ENCODE results near the gene ZNF638.
"Not testable (repeated sequence)": the region's sequence is repeated elsewhere in the genome, so short reads cannot be mapped to it uniquely, and the experiment has no call there.

ZNF638 gene

DNA sequence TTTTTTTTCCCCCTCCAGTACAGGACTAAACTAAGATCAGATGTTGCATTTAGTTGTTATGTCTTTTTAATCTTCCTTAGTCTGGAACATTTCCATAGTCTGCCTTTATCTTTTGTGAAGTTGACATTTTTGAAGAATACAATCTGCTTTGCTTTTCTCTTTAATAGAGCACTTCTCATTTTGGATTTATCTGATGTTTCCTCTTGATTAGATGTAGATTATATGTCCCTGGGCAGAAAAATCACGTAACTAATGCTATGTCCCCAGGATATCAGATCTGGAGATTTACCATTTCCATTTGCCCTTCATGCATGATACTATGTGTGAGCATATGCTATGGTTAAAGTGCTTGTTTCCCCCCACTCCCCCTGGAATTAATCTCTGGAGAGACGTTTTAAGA lies 6.2 kb downstream of the ZNF638 start:
- DNase-seq = no peak

DNA sequence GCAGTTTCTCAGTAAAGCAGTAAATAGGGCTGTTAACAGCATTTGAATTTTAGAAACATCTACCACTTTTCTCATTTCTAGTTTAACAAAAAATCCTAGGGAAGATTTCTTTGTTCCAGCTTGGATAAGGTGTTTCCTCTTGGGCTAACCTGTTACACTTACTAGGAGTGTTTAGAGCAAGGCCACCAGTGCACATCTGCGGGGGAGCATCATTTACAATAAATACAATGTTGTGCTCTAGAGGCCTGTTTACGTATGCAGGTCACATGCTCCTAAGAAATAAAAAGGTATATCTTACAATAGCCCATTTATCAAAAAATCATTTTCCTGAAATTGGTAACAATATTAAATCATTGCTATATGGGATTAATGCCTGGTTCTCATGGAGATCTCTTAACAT lies 8.1 kb downstream of the ZNF638 start:
- no peak for DNase-seq

DNA sequence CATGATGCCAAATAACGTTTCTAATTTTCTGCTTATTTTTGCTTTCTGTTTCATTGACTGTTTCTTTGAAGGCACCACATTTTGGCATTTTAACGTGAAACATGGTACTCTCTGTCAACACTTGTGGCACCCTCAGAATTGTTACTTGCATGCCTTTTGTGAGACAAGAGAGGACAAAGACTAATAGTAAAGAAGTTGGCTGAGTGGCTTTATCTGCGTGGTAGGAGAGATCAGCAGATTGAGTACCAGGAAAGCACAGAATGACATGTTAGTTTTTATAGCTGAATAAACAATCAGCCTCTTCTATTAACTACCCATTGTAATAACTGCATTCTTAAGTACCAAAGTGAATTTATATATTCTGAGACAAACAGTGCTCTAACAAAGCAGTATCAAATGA lies 8.6 kb downstream of the ZNF638 start:
- no peak for DNase-seq

DNA sequence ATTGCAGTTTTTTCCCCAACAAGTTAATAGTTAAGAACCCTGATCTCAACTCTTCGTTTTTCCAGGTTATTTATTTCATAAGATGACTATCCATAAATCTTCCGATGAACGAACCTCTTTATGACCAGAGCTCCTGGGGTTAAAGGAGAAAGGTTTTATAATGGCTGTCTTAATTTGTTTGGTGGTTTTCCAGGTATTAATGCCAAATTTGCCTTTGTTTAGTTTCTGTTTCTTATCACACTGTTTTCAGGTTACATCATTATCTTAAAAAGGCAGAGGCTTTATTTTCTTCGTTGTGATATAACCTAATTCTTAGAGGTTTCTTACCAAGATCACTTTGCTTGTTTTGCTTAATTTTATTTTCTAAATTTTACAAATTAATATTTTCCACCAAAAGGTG lies 10.1 kb downstream of the ZNF638 start:
- DNase-seq = no peak

DNA sequence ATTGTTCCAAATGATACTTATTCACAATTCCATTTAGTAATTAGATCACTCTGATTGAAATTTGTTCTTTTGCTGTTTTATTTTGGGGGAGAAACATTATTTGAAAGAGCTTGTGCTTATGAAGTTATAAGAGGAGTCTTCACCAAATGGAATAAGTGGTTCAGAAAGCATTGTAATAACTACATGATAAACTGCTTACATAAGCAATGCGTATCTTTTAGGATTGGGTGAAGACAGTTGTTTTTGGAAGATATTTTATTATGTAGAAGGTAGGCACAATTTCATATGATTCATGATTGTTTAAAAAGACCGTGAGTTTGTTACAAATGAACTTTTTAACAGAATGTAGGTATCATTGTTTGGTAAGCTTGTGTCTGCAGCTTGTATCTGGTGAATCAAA lies 14.5 kb downstream of the ZNF638 start:
- no peak for DNase-seq

DNA sequence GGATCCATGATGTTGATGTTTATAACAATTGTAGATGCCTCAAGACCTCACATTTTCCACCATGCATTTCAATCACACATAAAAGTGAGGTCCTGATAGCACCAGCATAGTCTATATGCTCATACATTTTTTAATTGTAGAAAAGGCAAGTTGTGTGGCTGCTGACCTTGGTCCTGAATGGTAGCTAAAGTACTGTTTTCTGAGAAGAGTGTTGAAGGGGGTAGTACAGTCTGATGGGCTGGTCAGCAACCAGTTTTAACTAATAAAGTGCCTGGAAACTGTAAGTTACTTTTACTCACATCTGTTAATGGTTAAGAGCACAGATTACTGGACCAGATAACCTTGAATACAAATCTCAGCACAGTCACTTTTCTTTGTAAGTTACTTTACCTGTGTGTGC lies 15.9 kb downstream of the ZNF638 start:
- DNase-seq = no peak

DNA sequence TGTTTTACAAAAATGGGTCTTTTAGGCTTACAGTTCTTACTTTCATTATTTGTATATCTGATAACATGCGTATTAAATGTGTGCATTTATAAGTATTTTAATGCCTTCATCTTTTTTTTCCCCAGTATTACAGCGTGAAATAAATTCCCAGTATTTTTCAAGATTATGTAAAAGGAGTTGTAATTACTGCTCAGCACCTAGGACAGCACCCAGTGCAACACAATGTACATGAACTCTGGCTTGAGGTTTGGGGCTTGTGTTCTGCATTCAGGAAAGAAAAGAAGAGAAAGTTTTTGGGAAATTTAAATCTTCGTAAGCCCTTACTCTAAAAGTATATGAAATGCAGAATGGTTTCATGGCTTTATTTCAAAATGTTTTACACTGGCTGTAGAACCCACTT lies 16.7 kb downstream of the ZNF638 start:
- DNase-seq = no peak

DNA sequence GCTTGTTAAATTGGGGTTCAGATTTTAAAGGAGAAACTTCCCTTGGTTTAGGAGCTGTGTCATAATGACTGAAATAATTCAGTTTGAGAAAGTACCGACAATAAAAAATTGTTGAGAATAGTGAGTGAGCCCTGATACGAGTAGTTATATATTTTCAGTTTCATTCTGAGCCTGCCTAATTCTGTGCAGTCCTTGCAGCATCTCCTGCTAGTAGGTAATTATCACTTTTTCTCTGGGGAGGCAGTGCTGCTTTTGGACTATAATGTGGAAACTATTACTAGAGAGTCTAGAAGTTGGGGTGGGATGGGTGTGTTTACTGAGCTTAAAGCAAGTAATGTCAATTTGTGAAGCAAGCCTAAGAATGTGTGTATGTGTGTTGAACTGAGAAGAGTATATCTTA lies 21.7 kb downstream of the ZNF638 start:
- DNase-seq = no peak

DNA sequence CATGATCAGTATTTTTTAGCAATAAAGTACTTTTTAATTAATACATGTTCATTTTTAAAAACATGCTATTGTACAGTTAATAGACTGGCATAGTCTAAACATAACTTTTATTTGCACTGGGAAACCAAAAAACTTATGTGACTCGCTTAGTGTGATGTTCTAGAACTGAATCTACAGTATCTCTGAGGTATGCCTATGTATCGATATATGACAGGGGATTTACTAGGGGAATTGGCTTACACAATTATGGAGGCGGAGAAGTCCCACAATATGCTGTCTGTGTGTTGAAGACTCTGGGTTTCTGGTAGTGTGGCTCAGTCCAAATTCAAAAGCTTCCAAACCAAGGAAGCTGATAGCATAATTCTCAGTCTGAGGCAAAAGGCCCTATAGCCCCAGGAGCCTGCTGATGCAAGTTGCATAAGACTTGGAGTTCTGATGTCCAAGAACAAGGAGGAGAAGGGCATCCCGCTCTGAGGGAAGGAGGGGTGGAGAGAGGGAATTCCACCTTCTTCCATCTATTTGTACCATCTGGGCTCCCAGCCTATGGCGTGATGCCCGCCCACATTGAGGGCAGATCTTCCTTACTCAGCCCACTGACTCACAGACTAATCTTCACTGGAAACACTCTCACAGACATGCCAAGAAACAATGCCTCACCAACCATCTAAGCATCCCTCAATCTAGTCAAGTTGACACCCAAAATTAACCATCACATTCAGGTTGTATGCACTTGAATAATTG lies 27.5 kb downstream of the ZNF638 start:
- no peak for DNase-seq

DNA sequence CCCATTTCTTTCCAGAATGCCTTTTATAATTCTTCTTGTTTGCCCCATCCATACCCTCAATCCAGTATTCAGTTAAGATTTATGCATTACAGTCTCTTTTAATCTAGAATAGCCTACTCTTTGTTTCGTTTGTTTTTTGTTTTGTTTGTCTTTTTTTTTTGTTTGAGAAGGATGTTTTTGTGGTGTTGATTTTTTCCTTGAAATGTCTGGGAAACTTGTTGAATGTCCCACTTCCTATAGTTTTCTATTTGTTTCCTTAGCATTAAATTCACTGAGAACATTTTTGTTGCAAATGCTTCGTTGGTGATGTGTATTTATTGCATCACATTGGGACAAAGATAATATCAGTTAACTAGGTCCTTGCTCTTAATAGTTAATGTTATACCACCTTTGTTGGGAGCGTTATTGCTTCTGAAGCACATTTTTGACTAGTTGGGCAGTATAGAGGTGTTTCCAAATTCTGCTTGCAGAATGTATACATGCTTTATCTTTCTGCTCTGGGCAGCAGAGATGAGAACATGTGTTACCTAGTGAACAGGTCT lies 28.9 kb downstream of the ZNF638 start:
- no peak for DNase-seq

DNA sequence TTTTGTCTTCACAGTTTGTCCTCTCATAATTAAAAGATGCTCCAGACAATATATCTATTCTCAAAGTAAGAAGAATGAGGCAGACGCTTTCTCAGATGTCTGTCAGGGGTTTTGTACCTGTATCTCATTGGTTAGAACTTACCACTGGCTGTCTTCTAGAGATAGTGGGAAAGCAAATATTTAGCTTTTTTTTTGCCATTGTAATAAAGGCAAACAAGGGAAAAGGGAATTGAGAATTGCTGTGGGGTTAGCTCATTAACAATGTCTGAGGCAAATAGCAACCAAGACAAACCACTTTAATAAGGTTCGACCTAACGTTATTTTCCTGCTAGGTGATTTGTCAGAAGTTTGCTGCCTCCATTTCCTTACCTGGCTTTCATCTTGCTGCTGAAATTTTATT lies 30.0 kb downstream of the ZNF638 start:
- DNase-seq = no peak

DNA sequence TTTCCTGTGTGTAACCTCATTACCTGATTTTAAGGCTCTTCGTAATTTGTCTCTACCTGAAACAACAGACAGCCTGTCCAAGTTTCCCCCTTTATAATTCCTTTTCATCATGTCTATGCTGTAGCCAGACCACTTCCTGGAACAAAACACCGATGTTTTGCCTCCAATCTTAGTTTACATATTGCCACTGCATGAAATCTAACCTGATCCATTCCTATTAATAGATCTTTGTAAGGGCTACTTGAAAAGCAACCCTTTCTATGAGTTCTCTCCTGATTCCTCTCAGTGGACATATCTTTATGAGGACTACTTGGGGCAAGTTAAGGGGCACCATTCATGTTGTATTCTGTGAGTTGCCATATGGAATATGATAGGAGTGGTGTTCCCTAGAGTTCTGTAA lies 30.9 kb downstream of the ZNF638 start:
- DNase-seq = no peak

DNA sequence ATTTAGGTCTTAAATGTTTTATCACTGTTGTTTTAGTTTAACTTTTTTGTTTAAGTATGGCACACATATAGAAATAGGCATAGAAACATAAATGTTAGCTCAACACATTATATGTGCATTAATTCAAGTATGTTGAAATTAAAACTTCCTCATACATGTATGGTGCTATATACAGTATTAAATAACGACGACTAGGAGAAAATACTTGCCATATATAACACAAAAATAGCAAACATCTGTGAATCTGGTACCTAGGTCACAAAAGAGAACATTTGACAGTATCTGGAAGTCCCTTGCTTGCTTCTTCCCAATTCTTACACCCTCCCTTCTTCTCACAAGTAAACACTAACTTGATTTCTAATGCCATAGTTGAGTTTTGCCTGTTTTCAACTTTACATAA lies 38.4 kb downstream of the ZNF638 start:
- no peak for DNase-seq

DNA sequence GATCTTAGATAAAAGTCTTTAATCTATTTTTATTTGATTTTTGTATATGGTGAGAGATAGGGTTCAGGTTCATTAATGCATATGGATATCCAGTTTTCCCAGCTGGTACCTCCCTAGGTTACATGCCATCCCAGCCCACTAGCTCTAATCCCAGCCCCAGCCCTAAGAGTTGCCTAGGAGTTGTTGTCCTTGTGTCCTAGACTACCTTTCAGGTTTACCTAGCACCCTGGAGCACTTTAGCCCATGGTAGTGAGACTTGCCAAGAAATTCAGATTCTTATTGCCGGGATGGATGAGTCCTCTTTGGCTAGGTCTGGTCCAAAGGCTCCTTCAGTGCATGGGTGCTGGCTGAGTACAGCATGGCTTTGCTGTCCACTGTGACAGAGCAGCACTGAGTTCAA lies 40.5 kb downstream of the ZNF638 start:
- no peak for DNase-seq

DNA sequence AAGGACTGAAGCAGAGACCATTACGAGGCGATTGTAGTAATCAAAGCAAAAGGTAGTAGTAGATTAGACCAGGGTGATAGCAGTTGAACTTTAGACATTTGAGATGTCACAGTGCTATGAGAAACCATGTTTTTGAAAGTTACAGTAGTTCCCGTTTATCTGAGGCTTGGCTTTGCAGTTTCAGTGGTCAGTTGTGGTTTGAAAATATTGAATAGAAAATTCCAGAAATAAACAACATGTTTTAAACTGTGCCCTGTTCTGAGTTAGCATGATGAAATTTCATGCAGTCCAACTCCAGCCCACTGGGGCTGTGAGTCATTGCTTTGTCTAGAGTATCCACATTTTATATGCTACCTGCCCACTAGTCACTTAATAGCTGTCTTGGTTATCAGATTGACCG lies 47.5 kb downstream of the ZNF638 start:
- no peak for DNase-seq

DNA sequence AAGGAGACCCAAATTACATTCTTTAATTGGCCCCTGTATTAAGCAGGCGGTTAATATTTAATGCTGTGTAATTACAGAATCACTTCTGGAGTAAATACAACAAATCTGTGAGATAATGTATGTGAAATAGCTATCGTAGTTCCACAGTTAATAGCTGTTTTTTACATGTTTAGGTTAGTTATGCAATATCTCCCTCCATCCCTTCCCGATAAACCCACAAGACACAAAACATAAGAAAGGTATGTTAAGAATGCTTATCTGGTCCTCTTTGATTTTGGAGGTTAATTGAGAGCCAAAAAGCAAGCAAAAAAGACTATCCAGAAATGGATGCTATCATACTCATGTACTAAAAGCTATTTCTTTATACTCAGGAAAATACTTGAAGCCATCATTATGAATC lies 49.1 kb downstream of the ZNF638 start:
- DNase-seq = no peak

DNA sequence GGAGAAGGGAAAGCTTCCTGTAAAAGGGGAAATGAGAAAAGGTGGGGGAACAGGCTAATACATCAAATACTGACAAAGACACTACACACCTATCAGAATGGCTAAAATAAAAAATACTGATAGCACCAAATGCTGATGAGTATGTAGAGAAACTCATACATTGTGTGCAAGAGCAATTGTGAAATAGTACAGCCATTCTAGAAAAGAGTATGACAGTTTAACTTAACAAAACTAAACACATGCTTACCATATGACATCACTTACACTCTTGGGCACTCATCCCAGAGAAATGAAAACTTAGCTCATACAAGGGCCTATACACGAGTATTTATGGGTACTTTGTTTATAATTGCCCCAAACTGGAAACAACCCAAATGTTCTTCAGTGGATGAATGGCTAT lies 53.4 kb downstream of the ZNF638 start:
- no peak for DNase-seq

DNA sequence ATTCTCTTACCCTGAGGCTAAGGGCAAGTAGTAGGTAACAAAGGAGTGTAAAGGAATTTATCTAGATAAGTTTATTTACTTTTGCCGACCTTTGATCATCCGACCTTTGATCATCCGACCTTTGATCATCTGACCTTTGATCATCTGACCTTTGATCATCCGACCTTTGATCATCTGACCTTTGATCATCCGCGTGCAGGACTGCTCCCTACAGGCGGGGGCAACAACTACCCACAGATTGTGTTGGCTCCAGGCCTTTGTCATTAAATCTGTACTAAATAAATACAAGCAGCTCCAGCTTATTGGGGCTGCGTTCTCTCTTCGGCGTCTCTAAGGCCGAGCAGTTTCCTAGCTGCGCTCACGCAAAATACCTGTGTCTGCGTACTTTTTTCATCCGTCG lies 56.6 kb downstream of the ZNF638 start:
- DNase-seq = no peak

DNA sequence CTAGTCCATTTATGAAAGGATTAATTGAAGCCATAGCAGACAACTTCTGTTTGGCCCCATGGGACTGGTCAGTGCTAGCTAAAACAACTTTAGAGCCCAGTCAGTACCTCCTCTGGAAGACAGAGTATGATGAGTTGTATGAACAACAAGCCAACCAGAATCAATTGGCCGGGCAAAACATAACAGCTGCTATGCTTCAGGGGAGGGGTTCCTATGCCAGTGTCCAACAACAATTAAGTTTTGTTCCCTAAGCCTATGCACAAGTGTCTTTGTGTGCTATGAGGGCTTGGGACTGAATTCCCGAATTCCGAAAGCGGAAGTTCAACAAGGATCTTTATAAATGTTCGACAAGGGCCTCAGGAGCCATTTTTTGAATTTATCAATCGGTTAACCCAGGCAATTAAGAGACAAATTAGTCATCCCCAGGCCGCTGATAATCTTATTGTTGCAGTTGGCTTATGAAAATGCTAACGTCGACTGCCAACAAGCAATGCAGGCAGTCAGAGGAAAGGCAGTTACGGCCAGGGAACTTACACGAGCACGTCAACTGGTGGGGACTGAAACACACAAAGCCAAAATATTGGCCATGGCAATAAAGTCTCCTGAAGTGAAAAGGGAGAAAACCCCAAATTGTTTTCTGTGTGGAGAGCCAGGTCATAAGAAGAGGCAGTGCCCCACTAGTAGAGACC lies 57.9 kb downstream of the ZNF638 start:
- DNase-seq = no peak

DNA sequence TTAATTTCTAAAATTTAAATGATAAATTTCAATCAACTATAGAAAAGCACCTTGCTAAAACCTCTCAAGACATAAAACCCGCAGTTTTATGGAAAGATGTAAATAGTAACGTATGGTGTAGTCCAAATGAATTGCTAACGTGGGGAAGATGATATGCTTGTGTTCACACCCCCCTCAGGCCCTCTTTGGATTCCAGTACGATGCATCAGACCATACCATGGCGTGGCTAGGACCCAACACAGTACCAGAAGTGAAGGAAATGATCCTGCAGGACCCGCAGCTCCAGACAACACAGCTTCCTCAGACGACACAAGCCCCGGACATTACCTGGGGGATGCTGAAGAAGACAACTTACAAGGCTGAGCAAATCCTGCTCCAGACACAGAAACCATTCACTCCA lies 61.6 kb downstream of the ZNF638 start:
- DNase-seq = no peak

DNA sequence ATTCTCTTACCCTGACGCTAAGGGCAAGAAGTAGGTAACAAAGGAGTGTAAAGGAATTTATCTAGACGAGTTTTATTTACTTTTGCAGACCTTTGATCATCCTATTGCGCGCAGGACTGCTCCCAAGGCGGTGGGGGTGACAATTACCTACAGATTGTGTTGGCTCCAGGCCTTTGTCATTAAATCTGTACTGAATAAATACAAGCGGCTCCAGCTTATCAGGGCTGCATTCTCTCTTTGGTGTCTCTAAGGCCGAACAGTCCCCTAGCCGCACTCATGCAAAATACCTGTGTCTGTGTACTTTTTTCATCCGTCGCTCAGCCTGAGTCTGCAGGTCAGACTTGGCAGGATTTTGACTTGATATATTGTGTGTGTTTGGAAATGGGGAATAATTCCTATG lies 63.9 kb downstream of the ZNF638 start:
- DNase-seq = no peak

DNA sequence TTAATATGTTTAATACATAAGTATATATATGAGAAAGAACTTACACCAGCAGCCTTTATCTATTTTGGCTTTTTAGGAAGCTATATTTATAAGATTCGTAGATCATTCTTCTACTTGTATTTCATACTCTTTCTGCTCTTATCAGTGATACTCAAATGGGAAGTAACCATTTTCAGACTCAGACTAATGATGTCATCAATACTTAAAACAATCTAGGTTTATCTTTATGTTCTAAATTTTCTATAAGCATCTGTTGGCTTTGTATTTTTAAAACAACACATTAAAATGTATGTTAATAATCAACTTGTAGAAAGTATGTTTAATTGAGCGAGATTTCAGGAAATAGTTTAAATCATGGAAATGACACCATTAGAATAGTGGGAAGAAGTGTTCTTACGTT lies 70.8 kb downstream of the ZNF638 start:
- DNase-seq = no peak

DNA sequence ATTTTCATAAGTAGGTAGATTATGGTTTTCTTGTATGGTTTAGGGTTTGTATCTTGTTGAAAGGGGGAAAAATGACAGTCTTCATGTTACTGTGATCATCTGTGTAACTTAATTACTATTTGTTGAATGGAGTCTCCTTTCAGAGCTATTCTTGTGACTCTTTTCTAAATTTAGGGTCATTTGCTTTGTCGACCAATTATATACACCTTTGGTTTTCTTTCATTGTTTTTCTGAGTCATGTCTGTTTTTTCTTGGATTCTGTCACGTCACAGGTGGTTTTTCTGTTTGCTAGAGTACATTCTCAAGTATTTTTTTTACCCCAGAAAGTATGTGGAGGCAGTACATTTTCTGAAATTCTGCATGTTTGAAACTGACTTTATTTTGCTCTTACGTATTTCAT lies 78.0 kb downstream of the ZNF638 start:
- DNase-seq = no peak

DNA sequence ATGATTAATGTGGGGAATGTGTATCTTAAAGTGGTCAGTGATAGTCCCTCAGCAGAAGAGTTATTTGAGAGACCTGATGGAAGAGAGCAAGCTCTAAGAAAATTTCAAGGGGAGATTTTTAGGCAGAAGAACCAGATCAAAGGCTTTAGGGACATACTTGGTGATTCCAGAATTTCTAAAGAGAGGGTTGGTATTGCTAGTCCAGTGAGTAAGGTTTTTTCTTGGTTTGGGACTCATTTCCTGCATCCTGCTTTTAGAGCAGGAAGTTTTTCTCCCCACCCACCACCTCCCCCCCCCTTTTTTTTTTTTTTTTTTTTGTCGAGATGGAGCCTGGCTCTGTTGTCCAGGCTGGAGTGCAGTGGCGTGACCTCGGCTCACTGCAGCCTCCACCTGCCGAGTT lies 79.1 kb downstream of the ZNF638 start:
- DNase-seq = no peak

DNA sequence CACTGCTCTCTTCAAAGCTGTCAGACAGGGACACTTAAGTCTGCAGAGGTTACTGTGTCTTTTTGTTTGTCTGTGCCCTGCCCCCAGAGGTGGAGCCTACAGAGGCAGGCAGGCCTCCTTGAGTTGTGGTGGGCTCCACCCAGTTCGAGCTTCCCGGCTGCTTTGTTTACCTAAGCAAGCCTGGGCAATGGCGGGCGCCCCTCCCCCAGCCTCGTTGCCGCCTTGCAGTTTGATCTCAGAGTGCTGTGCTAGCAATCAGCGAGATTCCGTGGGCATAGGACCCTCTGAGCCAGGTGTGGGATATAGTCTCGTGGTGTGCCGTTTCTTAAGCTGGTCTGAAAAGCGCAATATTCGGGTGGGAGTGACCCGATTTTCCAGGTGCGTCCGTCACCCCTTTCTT lies 85.3 kb downstream of the ZNF638 start:
- not testable (repeated sequence) for DNase-seq
